HG02571 (cell line): ENCODE results near the gene LRRC72.

Experiments used
- ATAC-seq: cut with Tn5 transposase; IDR thresholded peaks from one replicate; pipeline ENCODE4 v1.9.1; 2021; ENCODE audit warnings: mild to moderate bottlenecking, moderate library complexity; ENCODE audit not compliant: unreplicated experiment

Gene LRRC72

DNA sequence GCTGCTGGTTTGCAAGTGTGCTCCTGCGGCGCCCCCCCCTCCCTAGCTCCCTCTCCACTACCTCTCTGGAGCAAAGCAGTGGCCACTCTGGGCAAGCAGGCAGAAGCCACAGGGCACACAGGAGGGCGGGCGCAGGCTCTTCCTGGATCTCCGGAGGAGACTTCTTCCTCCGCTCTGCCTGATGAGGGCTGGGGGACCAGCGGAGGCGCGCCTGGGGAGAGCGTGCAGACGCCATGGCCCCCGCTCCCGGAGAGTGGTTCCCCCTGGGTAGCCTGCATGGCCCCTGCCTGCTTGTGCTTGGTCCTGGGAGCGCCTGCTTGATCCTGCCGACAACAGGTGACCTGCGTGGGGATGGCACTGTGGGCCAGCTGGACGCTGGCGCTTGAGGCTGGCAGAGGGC, 89.9 kb downstream of the LRRC72 start:
- ATAC-seq, result no peak

DNA sequence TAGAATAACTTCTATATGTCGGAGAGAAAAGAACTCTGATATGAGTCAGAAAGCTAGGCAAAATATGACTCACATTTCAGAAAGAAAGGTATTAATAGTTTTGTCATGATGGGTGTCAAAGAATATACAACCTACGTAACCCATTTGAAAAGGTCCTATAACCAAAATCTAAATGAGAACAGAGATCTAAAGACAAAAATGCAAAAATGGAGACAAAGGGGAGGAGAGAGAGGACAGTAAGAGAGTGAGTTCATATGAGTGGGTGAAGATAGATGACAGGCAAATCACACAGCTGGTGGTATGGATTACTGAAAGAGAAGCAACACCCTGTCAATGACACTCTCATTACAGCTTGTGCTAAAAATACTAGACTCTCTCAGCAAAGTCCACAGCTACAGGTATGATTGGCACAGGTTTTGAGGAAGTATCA, 93.4 kb downstream of the LRRC72 start:
- peak; percentile 78 for ATAC-seq

DNA sequence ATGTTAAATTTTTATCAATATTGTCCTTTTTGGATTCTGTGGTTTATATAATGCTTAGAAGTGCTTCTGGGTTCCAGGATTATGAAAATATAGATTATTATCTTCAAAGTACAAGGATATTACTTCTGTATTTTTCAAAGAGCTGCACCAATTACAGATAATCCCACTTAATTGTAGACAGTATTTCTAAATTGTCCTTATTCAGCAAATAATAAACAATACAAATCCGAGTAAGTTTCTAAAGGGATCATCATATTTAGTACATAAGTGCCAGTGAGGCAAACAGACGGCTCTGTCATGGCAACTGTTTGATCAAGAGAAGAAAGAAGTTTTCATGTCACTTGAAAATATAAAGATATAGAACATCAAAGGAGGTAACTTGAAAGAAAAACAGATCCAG, 99.8 kb downstream of the LRRC72 start:
- ATAC-seq, result no peak

DNA sequence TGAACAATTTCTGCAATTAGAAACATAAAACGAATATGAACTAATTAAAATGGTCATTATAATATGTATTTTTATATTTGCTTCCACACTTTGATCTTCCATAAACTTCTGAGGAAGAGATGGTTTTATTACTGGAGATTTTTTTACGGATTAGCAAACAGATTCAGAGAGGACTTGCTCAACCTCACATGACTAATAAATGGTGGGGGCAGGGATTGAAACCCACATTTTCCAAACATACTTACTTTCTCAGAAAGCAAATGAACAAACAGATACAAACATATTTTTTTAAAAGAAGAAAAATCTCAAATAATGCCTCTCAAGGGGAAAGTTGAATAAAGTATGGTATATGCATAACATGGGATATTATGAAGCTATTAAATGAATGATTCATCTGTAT, 100.6 kb downstream of the LRRC72 start:
- no peak for ATAC-seq

DNA sequence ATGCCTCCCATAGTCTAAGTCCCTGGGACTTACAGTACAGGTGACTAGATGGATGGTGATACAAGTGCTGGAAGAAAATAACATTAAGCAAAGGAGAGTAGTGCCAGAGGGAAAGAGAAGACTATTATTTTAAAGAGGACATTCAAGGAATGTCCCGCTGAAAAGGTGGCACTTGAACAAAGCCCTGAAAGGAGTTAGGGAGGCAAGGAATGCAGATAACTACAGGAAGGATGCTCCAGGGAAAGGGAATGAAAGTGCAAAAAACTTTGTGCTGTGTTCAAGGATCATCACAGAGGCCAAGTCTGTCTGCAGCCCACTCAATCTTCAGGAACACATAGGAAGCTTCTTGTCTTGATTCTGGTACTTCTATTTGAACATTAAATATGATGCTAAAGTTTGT, 104.0 kb downstream of the LRRC72 start:
- no peak for ATAC-seq
